Measurements from ENCODE around the gene SLC16A7. TPM values are rescaled to one million over a fixed set of nuclear protein-coding genes. Genes with fewer than 3 reads are reported as not detected.
"Not testable (repeated sequence)": the region's sequence is repeated elsewhere in the genome, so short reads cannot be mapped to it uniquely, and the experiment has no call there.

Gene SLC16A7
- total and polyA plus RNA-seq, 9 donors = 1.5 to 9.7 (median 4.0) TPM

DNA sequence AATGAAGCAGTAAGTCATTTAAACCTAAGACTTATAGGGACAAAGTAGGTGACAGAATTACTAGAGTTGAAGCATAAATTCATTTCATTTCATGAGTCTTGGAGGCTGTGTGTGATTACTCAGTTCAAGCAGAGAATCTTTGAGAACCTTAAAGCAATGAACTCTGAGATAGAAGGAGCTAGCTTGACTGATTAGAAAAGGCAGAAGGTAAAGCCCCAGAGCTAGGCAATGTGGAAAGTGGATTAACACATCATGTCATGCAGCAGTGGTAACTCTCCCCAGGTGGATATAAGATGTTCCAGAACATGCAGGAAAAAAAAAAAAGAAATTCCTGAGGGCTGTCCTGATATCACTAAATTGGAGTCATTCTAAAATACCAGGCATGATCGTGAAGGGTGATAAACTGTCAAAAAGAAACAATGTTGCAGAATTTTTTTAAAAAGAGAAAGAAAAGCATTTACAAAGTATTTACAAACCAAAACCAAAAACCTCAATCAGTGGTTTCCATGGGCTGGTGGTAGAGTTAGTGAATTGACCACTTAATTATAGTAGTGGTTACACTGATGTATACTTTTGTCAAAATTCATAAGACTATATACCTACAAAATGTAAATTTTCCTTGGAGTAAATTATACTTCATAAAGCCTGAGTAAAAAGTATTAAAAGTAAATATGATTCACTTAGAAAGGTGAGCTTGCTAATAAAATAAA lies 12.7 kb upstream of the SLC16A7 start:
- WGBS (ENCODE audit: insufficient coverage) = no CpG with 5 or more reads among the region's 1 CpG
- H3K27ac ChIP-seq (ENCODE audit: low read length) = no peak overlapping the region
- no peaks in the 10 kb centered on the region for H3K36me3 ChIP-seq (ENCODE audit: control insufficient read depth, insufficient read depth, low read length)
- no peaks in the 10 kb centered on the region for H3K27me3 ChIP-seq (ENCODE audit: control insufficient read depth, insufficient read depth, low read length)
- H3K4me1 ChIP-seq (ENCODE audit: control insufficient read depth, insufficient read depth, low read length) = peaks cover 3% of the 10 kb centered on the region
- no peak for DNase-seq
- H3K4me3 ChIP-seq (ENCODE audit: low read length) = no peak overlapping the region
- H3K9me3 ChIP-seq (replicated peaks; ENCODE audit: control insufficient read depth, low read depth, low read length) = no peaks in the 10 kb centered on the region

DNA sequence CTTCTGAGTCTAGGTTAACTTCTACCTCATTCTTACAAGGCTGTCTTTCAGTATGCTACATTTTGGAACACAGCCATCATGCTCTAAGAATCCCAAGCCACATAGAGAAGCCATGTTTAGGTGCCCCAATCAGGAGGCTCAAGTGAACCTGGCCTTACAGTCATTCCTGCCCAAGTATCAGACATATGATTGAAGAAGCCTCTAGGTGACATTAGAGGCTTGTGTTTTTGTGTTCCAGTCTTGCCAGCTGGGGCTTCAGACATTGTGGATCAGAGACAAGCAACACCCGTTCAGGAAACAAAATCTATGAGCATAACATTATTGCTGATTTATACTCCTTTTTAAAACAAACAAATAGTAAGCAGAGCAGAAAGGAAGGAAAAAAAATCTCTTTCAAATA lies 8.1 kb upstream of the SLC16A7 start:
- H3K36me3 ChIP-seq (ENCODE audit: control insufficient read depth, insufficient read depth, low read length) = no peaks in the 10 kb centered on the region
- WGBS (ENCODE audit: insufficient coverage) = no CpG with 5 or more reads among the region's 1 CpG
- DNase-seq = no peak
- H3K4me1 ChIP-seq (ENCODE audit: control insufficient read depth, insufficient read depth, low read length) = no peaks in the 10 kb centered on the region
- no peak overlapping the region for H3K27ac ChIP-seq (ENCODE audit: low read length)
- no peaks in the 10 kb centered on the region for H3K27me3 ChIP-seq (ENCODE audit: control insufficient read depth, insufficient read depth, low read length)
- H3K9me3 ChIP-seq (replicated peaks; ENCODE audit: control insufficient read depth, low read depth, low read length) = no peaks in the 10 kb centered on the region
- no peak overlapping the region for H3K4me3 ChIP-seq (ENCODE audit: low read length)

DNA sequence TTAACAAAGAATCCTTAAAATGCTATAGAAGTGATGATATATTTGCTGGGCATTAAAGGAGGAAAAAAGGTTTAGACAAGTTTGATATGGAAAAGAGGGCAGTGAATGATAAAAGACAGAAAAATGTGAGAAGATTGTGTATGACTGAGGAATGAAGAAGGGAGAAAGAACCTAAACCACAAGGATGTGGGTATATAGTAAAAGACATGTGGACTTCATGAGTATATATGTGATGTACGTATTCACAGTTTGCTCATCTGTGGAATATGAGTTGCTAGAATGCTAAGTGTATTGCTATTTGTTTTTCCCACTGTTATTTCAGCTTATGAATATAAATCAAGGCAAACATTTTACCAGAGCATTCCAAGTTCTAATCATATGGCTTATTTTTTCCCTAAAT lies 2.1 kb upstream of the SLC16A7 start:
- no peaks in the 10 kb centered on the region for H3K9me3 ChIP-seq (replicated peaks; ENCODE audit: control insufficient read depth, low read depth, low read length)
- no CpG with 5 or more reads among the region's 1 CpG for WGBS (ENCODE audit: insufficient coverage)
- DNase-seq = no peak
- peaks cover 3% of the 10 kb centered on the region for H3K4me1 ChIP-seq (ENCODE audit: control insufficient read depth, insufficient read depth, low read length)
- no peaks in the 10 kb centered on the region for H3K27me3 ChIP-seq (ENCODE audit: control insufficient read depth, insufficient read depth, low read length)
- H3K27ac ChIP-seq (ENCODE audit: low read length) = no peak overlapping the region
- no peak overlapping the region for H3K4me3 ChIP-seq (ENCODE audit: low read length)
- H3K36me3 ChIP-seq (ENCODE audit: control insufficient read depth, insufficient read depth, low read length) = no peaks in the 10 kb centered on the region

DNA sequence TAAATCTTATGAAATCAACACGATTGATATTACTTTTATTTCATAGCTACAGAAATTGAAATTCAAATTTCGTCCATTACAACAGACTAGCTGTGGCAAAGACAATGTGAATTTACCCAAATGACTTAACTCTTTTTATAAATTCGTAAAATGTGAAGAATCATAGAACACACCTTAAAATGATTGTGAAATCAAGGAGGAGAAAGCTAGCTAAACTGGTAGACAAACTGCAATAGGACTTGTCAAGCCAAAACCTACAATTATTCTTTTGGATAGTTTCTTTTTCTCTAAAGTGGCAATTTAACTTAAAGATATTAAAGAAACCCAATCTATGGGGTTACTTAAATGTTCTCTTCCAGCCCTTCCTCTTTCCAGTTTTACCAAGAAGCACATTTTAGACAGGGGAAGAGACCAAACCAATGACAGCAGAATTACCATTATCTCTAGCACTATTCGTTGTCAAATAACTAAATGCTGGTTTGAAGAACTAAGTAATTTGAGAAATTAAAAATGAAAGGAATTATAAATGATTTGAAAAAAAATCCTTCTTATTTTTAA lies 807 bp upstream of the SLC16A7 start:
- peak overlapping the region; percentile 73 for H3K4me3 ChIP-seq (ENCODE audit: low read length)
- H3K27ac ChIP-seq (ENCODE audit: low read length) = peak overlapping the region; percentile 97
- H3K27me3 ChIP-seq (ENCODE audit: control insufficient read depth, insufficient read depth, low read length) = no peaks in the 10 kb centered on the region
- no peaks in the 10 kb centered on the region for H3K36me3 ChIP-seq (ENCODE audit: control insufficient read depth, insufficient read depth, low read length)
- no peaks in the 10 kb centered on the region for H3K9me3 ChIP-seq (replicated peaks; ENCODE audit: control insufficient read depth, low read depth, low read length)
- peaks cover 3% of the 10 kb centered on the region for H3K4me1 ChIP-seq (ENCODE audit: control insufficient read depth, insufficient read depth, low read length)
- WGBS (ENCODE audit: insufficient coverage) = no CpG with 5 or more reads among the region's 4 CpGs
- DNase-seq = peak; percentile 20

DNA sequence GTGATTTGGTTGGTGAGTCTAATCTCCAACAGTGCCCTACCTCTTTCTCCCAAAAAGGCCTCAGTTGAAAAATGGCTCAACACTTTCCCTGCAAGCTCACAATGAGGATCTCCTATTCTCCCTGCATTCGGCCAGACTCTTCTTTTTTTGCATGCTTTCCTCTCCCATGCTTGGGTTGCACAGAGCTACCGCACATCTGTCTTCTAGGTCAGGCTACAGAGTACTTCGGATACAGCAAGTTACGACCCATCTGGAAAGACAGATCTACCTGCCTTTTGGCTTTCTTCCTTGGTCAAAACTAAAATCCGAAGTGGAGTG lies 305 bp upstream of the SLC16A7 start:
- 0% methylated on average over 5 of the region's 5 CpGs for WGBS (ENCODE audit: insufficient coverage)
- peak overlapping the region; percentile 73 for H3K4me3 ChIP-seq (ENCODE audit: low read length)
- H3K36me3 ChIP-seq (ENCODE audit: control insufficient read depth, insufficient read depth, low read length) = no peaks in the 10 kb centered on the region
- peaks cover 3% of the 10 kb centered on the region for H3K4me1 ChIP-seq (ENCODE audit: control insufficient read depth, insufficient read depth, low read length)
- no peak for DNase-seq
- H3K9me3 ChIP-seq (replicated peaks; ENCODE audit: control insufficient read depth, low read depth, low read length) = no peaks in the 10 kb centered on the region
- H3K27ac ChIP-seq (ENCODE audit: low read length) = peak overlapping the region; percentile 97
- H3K27me3 ChIP-seq (ENCODE audit: control insufficient read depth, insufficient read depth, low read length) = no peaks in the 10 kb centered on the region

DNA sequence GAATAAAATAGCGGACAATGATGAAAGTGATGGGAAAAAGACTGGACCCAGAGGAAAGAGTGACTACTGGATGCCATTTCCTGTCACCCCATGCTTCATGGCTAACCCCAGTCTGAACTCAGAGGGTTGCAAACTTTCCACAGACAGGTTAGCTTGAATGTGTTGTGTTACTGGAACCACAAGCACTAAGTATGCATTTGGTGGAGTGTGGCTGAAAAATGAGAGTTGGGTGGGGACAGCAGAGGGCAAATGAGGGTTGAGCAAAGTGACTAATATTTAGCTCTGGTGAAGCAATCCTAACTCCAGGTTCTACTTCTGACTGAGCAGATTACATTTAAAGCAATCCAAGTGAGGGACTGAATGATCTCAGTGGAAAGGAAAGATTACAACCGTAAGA lies 1.6 kb downstream of the SLC16A7 start:
- WGBS (ENCODE audit: insufficient coverage) = no CpG with 5 or more reads among the region's 2 CpGs
- Histone ChIP-seq H3K36me3 (ENCODE audit: control insufficient read depth, insufficient read depth, low read length) (no peaks in the 10 kb centered on the region), H3K4me1 (ENCODE audit: control insufficient read depth, insufficient read depth, low read length) (peaks cover 3% of the 10 kb centered on the region), H3K4me3 (ENCODE audit: low read length) (peak overlapping the region; percentile 73), H3K27me3 (ENCODE audit: control insufficient read depth, insufficient read depth, low read length) (no peaks in the 10 kb centered on the region), H3K9me3 (replicated peaks; ENCODE audit: control insufficient read depth, low read depth, low read length) (no peaks in the 10 kb centered on the region), H3K27ac (ENCODE audit: low read length) (peak overlapping the region; percentile 97)
- peak; percentile 93 for DNase-seq

DNA sequence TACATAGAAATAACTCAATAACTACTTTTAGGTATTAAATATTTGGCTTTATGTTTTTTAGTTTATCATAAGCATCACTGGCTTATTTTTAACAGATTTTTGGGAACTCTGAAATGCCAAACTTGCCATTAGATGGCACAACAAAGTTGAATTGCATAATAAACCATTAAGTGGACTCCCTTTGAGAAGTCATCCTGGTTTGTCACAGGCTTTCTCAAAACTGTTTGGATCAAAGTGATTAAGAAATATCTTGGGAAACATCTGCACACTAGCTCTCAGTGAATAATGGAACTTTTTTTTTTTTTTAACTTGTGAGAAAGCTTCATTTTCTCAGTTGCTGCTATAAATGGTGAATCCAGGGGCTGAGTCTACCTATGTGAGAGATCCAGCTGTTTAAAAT lies 4.3 kb downstream of the SLC16A7 start:
- Histone ChIP-seq H3K4me1 (ENCODE audit: control insufficient read depth, insufficient read depth, low read length) (peaks cover 3% of the 10 kb centered on the region), H3K36me3 (ENCODE audit: control insufficient read depth, insufficient read depth, low read length) (no peaks in the 10 kb centered on the region), H3K4me3 (ENCODE audit: low read length) (no peak overlapping the region), H3K27ac (ENCODE audit: low read length) (no peak overlapping the region), H3K9me3 (replicated peaks; ENCODE audit: control insufficient read depth, low read depth, low read length) (no peaks in the 10 kb centered on the region), H3K27me3 (ENCODE audit: control insufficient read depth, insufficient read depth, low read length) (no peaks in the 10 kb centered on the region)
- no peak for DNase-seq

DNA sequence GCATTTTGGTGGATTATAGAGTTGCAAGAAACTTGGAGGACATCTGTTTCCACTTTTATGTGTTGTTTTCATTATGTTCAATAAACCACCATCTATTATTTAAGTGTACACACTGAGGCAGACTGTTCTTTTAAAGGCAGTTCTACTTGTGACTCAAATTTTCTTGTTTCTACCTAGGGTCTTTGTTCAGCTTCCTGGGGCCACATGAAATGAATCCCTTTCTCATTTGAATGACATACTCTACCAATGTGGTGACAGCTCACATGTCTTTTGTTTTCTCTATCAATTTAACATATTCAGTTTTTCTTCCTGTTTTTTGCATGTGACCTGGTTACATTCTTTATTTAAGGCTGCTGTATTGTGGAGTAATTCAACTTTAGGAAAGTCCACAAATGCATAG lies 7.9 kb downstream of the SLC16A7 start:
- H3K27me3 ChIP-seq (ENCODE audit: control insufficient read depth, insufficient read depth, low read length) = no peaks in the 10 kb centered on the region
- no peaks in the 10 kb centered on the region for H3K9me3 ChIP-seq (replicated peaks; ENCODE audit: control insufficient read depth, low read depth, low read length)
- no peak for DNase-seq
- no peaks in the 10 kb centered on the region for H3K4me1 ChIP-seq (ENCODE audit: control insufficient read depth, insufficient read depth, low read length)
- no peak overlapping the region for H3K27ac ChIP-seq (ENCODE audit: low read length)
- H3K4me3 ChIP-seq (ENCODE audit: low read length) = no peak overlapping the region
- no peaks in the 10 kb centered on the region for H3K36me3 ChIP-seq (ENCODE audit: control insufficient read depth, insufficient read depth, low read length)

DNA sequence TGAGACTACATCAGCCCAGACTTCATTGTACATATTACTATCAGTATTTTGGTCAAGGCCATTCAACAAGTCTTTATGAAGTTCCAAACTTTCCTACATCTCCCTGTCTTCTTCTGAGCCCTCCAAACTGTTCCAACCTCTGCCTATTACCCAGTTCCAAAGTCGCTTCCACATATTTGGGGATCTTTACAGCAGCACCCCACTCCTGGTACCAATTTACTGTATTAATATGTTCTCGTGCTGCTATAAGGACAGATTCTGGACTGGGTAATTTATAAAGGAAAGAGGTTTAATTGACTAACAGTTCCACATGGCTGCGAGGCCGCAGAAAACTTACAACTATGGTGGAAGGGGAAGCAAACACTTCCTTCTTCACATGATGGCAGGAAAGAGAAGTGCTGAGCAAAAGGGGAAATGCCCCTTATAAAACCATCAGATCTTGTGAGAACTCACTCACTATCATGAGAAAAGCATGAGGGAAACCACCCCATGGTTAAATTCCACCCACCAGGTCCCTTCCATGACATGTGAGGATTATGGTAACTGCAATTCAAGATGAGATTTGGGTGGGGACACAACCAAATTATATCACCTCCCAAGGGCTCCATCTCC lies 17.1 kb downstream of the SLC16A7 start:
- H3K36me3 ChIP-seq (ENCODE audit: control insufficient read depth, insufficient read depth, low read length); H3K9me3 ChIP-seq (replicated peaks; ENCODE audit: control insufficient read depth, low read depth, low read length); H3K27me3 ChIP-seq (ENCODE audit: control insufficient read depth, insufficient read depth, low read length); H3K4me3 ChIP-seq (ENCODE audit: low read length); H3K4me1 ChIP-seq (ENCODE audit: control insufficient read depth, insufficient read depth, low read length); DNase-seq; H3K27ac ChIP-seq (ENCODE audit: low read length): not testable (repeated sequence)
- WGBS (ENCODE audit: insufficient coverage) = no CpG with 5 or more reads among the region's 4 CpGs

DNA sequence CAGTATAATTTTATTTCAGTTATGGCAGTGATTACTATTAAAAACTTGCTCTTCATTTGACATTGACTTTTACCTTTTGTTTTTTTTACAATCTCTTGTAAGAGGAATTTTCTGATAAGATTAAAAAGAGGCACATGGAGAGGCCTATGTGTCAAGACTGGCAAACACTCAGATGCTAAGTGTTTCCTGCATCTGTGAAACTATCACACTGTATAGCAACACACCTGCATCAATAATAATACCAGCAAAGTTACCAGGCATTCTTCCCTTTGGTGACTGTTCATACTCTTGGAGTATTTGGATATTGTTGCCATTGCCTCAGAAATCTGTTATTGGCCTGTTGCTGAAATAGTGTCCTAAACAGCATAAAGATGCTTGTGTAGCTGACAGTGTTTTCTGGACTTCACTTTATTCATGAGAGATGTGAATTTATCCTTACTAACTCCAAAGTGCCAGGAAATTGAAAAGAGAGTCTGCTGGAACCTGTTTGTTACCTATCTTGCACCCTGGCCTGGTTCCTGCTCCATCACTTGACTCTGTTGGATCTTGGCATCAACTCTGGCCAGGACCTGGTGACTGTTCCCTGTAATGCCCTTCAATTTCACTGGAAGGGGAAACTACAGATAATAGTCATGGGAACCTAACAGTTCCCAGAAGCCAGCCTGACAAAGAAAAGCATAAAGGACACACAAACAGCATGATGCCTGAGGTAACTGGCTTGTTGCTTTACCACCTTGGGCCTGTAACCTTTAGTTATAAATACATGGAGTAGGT lies 19.8 kb downstream of the SLC16A7 start:
- peaks cover 7% of the 10 kb centered on the region for H3K9me3 ChIP-seq (replicated peaks; ENCODE audit: control insufficient read depth, low read depth, low read length)
- no peak overlapping the region for H3K27ac ChIP-seq (ENCODE audit: low read length)
- no peak for DNase-seq
- H3K36me3 ChIP-seq (ENCODE audit: control insufficient read depth, insufficient read depth, low read length) = no peaks in the 10 kb centered on the region
- H3K4me1 ChIP-seq (ENCODE audit: control insufficient read depth, insufficient read depth, low read length) = no peaks in the 10 kb centered on the region
- H3K4me3 ChIP-seq (ENCODE audit: low read length) = no peak overlapping the region
- no peaks in the 10 kb centered on the region for H3K27me3 ChIP-seq (ENCODE audit: control insufficient read depth, insufficient read depth, low read length)
